Measurements from ENCODE around the gene RNF8.

DNA sequence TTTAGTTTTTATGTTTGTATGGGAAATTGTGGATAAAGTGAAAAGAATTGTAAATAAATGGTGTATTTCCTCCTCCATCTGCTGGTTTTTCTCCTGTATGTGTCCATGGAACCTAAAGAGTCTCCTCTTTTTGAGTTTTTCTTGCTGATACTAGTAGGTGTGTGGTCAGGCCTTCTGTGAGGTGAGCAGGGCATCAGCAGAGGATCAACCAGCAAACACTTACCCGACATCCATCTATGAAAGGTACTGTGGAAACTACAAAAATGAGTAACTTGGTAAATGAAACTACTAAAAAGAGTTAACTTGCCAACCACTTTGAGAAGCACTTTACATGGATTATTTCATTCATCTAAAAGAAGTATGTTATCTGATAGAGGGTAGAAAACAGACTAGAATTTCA lies 20.9 kb upstream of the RNF8 start:
- TF ChIP-seq, protein P1, sequence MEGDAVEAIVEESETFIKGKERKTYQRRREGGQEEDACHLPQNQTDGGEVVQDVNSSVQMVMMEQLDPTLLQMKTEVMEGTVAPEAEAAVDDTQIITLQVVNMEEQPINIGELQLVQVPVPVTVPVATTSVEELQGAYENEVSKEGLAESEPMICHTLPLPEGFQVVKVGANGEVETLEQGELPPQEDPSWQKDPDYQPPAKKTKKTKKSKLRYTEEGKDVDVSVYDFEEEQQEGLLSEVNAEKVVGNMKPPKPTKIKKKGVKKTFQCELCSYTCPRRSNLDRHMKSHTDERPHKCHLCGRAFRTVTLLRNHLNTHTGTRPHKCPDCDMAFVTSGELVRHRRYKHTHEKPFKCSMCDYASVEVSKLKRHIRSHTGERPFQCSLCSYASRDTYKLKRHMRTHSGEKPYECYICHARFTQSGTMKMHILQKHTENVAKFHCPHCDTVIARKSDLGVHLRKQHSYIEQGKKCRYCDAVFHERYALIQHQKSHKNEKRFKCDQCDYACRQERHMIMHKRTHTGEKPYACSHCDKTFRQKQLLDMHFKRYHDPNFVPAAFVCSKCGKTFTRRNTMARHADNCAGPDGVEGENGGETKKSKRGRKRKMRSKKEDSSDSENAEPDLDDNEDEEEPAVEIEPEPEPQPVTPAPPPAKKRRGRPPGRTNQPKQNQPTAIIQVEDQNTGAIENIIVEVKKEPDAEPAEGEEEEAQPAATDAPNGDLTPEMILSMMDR (IDR thresholded peaks at IDR 0.05) = no peak
- no peak for TF ChIP-seq POLR2A (IDR thresholded peaks at IDR 0.05)
